Measurements from ENCODE around the gene C16orf89.

Gene C16orf89

GRCh38 chr16:5011637-5012036, 54.1 kb downstream of the C16orf89 start:
- H3K27ac ChIP-seq (replicated peaks): no peak overlapping the region
- no peak for DNase-seq (ENCODE audit: low read depth in 1 of 2, low spot score in 1 of 2)
- H3K27me3 ChIP-seq (ENCODE audit: insufficient read depth, poor library complexity, severe bottlenecking): no peaks in the 10 kb centered on the region
- no peak overlapping the region for H3K4me3 ChIP-seq (replicated peaks; ENCODE audit: insufficient read depth, low read length)
- no peak for TF ChIP-seq GABPA (IDR thresholded peaks at IDR 0.05; ENCODE audit: low read depth)
- no peak for TF ChIP-seq CTCF (IDR thresholded peaks at IDR 0.05; ENCODE audit: insufficient read depth, low read length)
- no peak for TF ChIP-seq SPI1 (IDR thresholded peaks at IDR 0.05; ENCODE audit: borderline replicate concordance, low read depth)
- no peak for TF ChIP-seq REST (IDR thresholded peaks at IDR 0.05; ENCODE audit: insufficient replicate concordance, low read depth)
- no peak for TF ChIP-seq POLR2AphosphoS5 (IDR thresholded peaks at IDR 0.05; ENCODE audit: low read depth)

- no peak for DNase-seq (ENCODE audit: low read depth in 1 of 2, low spot score in 1 of 2)
- no peaks in the 10 kb centered on the region for H3K27me3 ChIP-seq (ENCODE audit: insufficient read depth, poor library complexity, severe bottlenecking)
- no peak overlapping the region for H3K4me3 ChIP-seq (replicated peaks; ENCODE audit: insufficient read depth, low read length)
- TF ChIP-seq CTCF (IDR thresholded peaks at IDR 0.05; ENCODE audit: insufficient read depth, low read length) (no peak), POLR2AphosphoS5 (IDR thresholded peaks at IDR 0.05; ENCODE audit: low read depth) (no peak), GABPA (IDR thresholded peaks at IDR 0.05; ENCODE audit: low read depth) (no peak), SPI1 (IDR thresholded peaks at IDR 0.05; ENCODE audit: borderline replicate concordance, low read depth) (no peak), REST (IDR thresholded peaks at IDR 0.05; ENCODE audit: insufficient replicate concordance, low read depth) (no peak)
- H3K27ac ChIP-seq (replicated peaks): no peak overlapping the region
Measured at GRCh38 chr16:5010576-5011329, 55.0 kb downstream of the C16orf89 start.

GRCh38 chr16:5008311-5008731, 57.4 kb downstream of the C16orf89 start:
- no peak for DNase-seq (ENCODE audit: low read depth in 1 of 2, low spot score in 1 of 2)
- no peak overlapping the region for H3K4me3 ChIP-seq (replicated peaks; ENCODE audit: insufficient read depth, low read length)
- no peak overlapping the region for H3K27ac ChIP-seq (replicated peaks)
- TF ChIP-seq REST (IDR thresholded peaks at IDR 0.05; ENCODE audit: insufficient replicate concordance, low read depth) (no peak), CTCF (IDR thresholded peaks at IDR 0.05; ENCODE audit: insufficient read depth, low read length) (no peak), SPI1 (IDR thresholded peaks at IDR 0.05; ENCODE audit: borderline replicate concordance, low read depth) (no peak), GABPA (IDR thresholded peaks at IDR 0.05; ENCODE audit: low read depth) (no peak), POLR2AphosphoS5 (IDR thresholded peaks at IDR 0.05; ENCODE audit: low read depth) (no peak)
- H3K27me3 ChIP-seq (ENCODE audit: insufficient read depth, poor library complexity, severe bottlenecking): no peaks in the 10 kb centered on the region
